ENCODE data around the gene GATA6. TPM values are rescaled to one million over a fixed set of nuclear protein-coding genes. Genes with fewer than 3 reads are reported as not detected.

GATA6 gene
- polyA plus RNA-seq, 3 donors = 0.04 TPM; not detected in 2

GRCh38 chr18:22175346-22175745, 6.0 kb downstream of the GATA6 start:
- Mint-ChIP-seq H3K4me1 (peaks cover 7% of the 10 kb centered on the region), H3K36me3 (peaks cover 0 to 7% of the 10 kb centered on the region in 2 donors), H3K4me3 (peak overlapping the region in 1 of 2 donors; percentile 26), H3K9me3 (peaks cover 0 to 20% (median 6%) of the 10 kb centered on the region in 7 donors), H3K27me3 (ENCODE audit: low read depth in 3 of 3) (peaks cover 76 to 90% (median 80%) of the 10 kb centered on the region in 3 donors), H3K27ac (no peak overlapping the region)
- Histone ChIP-seq H3K36me3 (replicated peaks in 1 of 2; ENCODE audit: control insufficient read depth in 1 of 2, insufficient read depth in 2 of 2, low read length in 2 of 2) (no peaks in the 10 kb centered on the region), H2AFZ (ENCODE audit: insufficient read depth, low read depth, low read length, poor library complexity, severe bottlenecking) (no peak overlapping the region), H3K4me3 (replicated peaks in 1 of 3; ENCODE audit: low read depth in 2 of 3, low read length in 3 of 3) (no peak overlapping the region), H3K27ac (ENCODE audit: low read depth in 1 of 2, low read length in 2 of 2) (no peak overlapping the region), H3K9me3 (replicated peaks in 1 of 2; ENCODE audit: control insufficient read depth in 1 of 2, insufficient read depth in 1 of 2, low read length in 2 of 2) (peaks cover 0 to 24% of the 10 kb centered on the region in 2 donors), H3K27me3 (ENCODE audit: control insufficient read depth in 2 of 2, insufficient read depth in 2 of 2, low read length in 2 of 2) (peaks cover 73 to 92% of the 10 kb centered on the region in 2 donors), H3K4me1 (ENCODE audit: control insufficient read depth in 1 of 2, insufficient read depth in 2 of 2, low read length in 2 of 2) (peaks cover 5 to 10% of the 10 kb centered on the region in 2 donors), H3K9ac (ENCODE audit: insufficient read depth, low read length, poor library complexity, severe bottlenecking) (no peak overlapping the region), H3K79me2 (ENCODE audit: insufficient read depth, low read length) (no peaks in the 10 kb centered on the region), H4K20me1 (ENCODE audit: insufficient read depth, low read length) (no peaks in the 10 kb centered on the region), H3K4me2 (replicated peaks; ENCODE audit: extremely low read depth, low read length, poor library complexity, severe bottlenecking) (no peak overlapping the region)
- intact Hi-C loops (cut with micrococcal nuclease) = no loop called here
- TF ChIP-seq CTCF (IDR thresholded peaks at IDR 0.05) = no peak
- WGBS (ENCODE audit: insufficient coverage) = no CpG with 5 or more reads among the region's 4 CpGs
- no peak for DNase-seq

- peak overlapping the region in 1 of 2 donors; percentile 76 for H3K4me3 Mint-ChIP-seq
- peaks cover 0 to 19% of the 10 kb centered on the region in 2 donors for H3K9me3 ChIP-seq (replicated peaks in 1 of 2; ENCODE audit: control insufficient read depth in 1 of 2, insufficient read depth in 1 of 2, low read length in 2 of 2)
- peaks cover 67 to 79% (median 72%) of the 10 kb centered on the region in 3 donors for H3K27me3 Mint-ChIP-seq (ENCODE audit: low read depth in 3 of 3)
- H3K27me3 ChIP-seq (ENCODE audit: control insufficient read depth in 2 of 2, insufficient read depth in 2 of 2, low read length in 2 of 2) = peaks cover 71 to 82% of the 10 kb centered on the region in 2 donors
- H2AFZ ChIP-seq (ENCODE audit: insufficient read depth, low read depth, low read length, poor library complexity, severe bottlenecking) = no peak overlapping the region
- no peak overlapping the region for H3K9ac ChIP-seq (ENCODE audit: insufficient read depth, low read length, poor library complexity, severe bottlenecking)
- no peaks in the 10 kb centered on the region for H3K79me2 ChIP-seq (ENCODE audit: insufficient read depth, low read length)
- no peak overlapping the region for H3K27ac ChIP-seq (ENCODE audit: low read depth in 1 of 2, low read length in 2 of 2)
- WGBS (ENCODE audit: insufficient coverage) = 12% methylated on average over 62 of the region's 71 CpGs
- H3K4me2 ChIP-seq (replicated peaks; ENCODE audit: extremely low read depth, low read length, poor library complexity, severe bottlenecking) = no peak overlapping the region
- no peak overlapping the region for H3K27ac Mint-ChIP-seq
- H4K20me1 ChIP-seq (ENCODE audit: insufficient read depth, low read length) = no peaks in the 10 kb centered on the region
- H3K4me1 Mint-ChIP-seq = no peaks in the 10 kb centered on the region
- H3K4me1 ChIP-seq (ENCODE audit: control insufficient read depth in 1 of 2, insufficient read depth in 2 of 2, low read length in 2 of 2) = no peaks in the 10 kb centered on the region
- H3K36me3 ChIP-seq (replicated peaks in 1 of 2; ENCODE audit: control insufficient read depth in 1 of 2, insufficient read depth in 2 of 2, low read length in 2 of 2) = no peaks in the 10 kb centered on the region
- intact Hi-C loops (cut with micrococcal nuclease) = no loop called here
- H3K4me3 ChIP-seq (replicated peaks in 1 of 3; ENCODE audit: low read depth in 2 of 3, low read length in 3 of 3) = no peak overlapping the region
- TF ChIP-seq CTCF (IDR thresholded peaks at IDR 0.05) = no peak
- H3K36me3 Mint-ChIP-seq = peaks cover 0 to 7% of the 10 kb centered on the region in 2 donors
- no peak for DNase-seq
- peaks cover 0 to 16% (median 0%) of the 10 kb centered on the region in 7 donors for H3K9me3 Mint-ChIP-seq
These were observed 7.3 kb downstream of the GATA6 start for GRCh38 chr18:22176420-22177326.

All from CD14-positive monocyte (primary cell).